Prostate gland (tissue), 2 donors: Measurements from ENCODE around the gene RBM33.

Experiments used
- CTCF ChIP-seq, 4 experiments: fragments of 200-600 bp in 2 of 4; fragments of 450-650 bp in 2 of 4; sonication (generic) in 2 of 4; IDR thresholded peaks; 1 replicate in 3 of 4; 2 replicates in 1 of 4; pipeline ENCODE4 v1.5.1; 2016 to 2019; ENCODE audit warnings: antibody characterized with exemption in 4 of 4, mild to moderate bottlenecking in 2 of 4, moderate library complexity in 2 of 4
- POLR2A ChIP-seq: fragments of 450-650 bp; IDR thresholded peaks from one replicate; pipeline ENCODE4 v1.6.1; 2016; ENCODE audit warnings: antibody characterized with exemption, mild to moderate bottlenecking

GRCh38 chr7:155670521-155670920, 26.1 kb downstream of the RBM33 start:
- no peak for TF ChIP-seq CTCF (IDR thresholded peaks at IDR 0.05)
- no peak for TF ChIP-seq POLR2A
